ENCODE results near the gene IRF2BP1.

DNA sequence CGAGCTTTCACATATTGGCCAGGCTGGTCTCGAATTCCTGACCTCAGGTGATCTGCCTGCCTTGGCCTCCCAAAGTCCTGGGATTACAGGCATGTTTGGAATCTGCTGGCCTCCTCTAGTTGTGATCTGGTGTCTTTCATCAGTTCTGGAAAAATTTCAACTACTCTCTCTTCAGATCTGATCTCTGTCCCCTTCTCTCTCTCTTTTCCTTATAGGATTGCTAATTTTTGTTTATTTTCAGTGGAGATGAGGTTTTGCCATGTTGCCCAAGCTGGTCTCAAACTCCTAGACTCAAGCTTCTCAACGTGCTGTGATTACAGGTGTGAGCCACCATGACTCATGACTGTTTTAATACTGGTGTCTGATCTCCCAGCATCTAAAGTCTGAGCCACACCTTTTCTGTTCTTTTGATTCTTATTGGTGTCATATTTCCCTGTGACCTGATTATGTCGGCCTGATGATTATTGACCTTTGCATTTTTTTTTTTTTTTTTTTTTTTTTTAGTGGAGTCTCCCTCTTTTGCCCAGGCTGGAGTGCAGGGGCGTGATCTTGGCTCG is 39.0 kb upstream of the IRF2BP1 start:
- TF ChIP-seq POLR2A (IDR thresholded peaks at IDR 0.05): no peak
- TF ChIP-seq, protein P1, sequence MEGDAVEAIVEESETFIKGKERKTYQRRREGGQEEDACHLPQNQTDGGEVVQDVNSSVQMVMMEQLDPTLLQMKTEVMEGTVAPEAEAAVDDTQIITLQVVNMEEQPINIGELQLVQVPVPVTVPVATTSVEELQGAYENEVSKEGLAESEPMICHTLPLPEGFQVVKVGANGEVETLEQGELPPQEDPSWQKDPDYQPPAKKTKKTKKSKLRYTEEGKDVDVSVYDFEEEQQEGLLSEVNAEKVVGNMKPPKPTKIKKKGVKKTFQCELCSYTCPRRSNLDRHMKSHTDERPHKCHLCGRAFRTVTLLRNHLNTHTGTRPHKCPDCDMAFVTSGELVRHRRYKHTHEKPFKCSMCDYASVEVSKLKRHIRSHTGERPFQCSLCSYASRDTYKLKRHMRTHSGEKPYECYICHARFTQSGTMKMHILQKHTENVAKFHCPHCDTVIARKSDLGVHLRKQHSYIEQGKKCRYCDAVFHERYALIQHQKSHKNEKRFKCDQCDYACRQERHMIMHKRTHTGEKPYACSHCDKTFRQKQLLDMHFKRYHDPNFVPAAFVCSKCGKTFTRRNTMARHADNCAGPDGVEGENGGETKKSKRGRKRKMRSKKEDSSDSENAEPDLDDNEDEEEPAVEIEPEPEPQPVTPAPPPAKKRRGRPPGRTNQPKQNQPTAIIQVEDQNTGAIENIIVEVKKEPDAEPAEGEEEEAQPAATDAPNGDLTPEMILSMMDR (IDR thresholded peaks at IDR 0.05): no peak

All from thyroid gland (tissue), 4 donors.